ENCODE data around the gene BZW1.

BZW1 gene

GRCh38 chr2:200839513-200839912, 27.8 kb downstream of the BZW1 start:
- DNase-seq, result no peak
- H3K9me3 Mint-ChIP-seq, result peaks cover 10% of the 10 kb centered on the region
- no peaks in the 10 kb centered on the region for H3K36me3 Mint-ChIP-seq (ENCODE audit: low read depth)

DNA sequence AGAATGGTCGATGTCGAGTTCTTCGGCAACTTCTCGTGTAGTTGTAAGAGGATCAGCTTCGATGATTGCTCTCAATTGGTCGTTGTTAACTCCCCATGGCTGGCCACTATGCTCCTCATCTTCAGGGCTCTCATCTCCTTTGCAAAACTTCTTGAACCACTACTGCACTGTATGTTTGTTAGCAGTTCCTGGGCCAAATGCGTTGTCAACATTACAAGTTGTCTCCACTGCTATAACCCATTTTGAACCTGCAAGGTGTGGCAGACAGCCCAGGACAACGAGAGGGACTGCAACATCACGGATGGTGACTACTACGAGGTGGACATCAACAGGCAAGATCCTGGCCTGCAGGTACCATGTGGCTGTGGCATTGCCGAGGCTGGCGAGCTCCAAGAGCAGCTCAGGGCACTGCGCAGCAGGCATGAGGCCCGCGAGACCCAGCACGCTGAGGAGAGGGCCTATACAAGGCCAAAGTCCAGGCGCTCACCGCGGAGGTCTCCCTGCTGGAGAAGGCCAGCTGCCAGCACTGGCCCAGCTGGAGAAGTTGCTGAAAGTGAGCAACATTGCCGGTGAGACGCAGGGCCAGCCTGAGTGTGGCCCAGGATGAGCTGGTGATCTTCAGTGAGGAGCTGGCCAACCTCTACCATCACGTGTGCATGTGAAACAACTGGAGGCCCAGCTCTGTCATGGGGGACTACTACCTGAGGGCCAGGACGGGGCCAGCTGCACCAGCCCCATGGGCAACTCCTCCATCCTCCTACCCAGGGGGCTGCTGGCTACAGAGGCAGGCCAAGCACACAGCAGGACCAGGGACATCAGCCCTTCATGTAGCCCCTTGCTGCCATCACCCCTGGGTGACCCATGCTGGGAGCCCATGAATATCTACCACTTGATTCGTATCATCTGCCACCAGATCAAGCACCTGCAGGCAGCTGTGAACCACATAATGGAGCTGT, 32.6 kb downstream of the BZW1 start:
- Mint-ChIP-seq H3K4me3 (no peak overlapping the region), H3K27ac (no peak overlapping the region), H3K4me1 (ENCODE audit: low read depth) (no peaks in the 10 kb centered on the region), H3K27me3 (no peaks in the 10 kb centered on the region), H3K9me3 (no peaks in the 10 kb centered on the region), H3K36me3 (ENCODE audit: low read depth) (peaks cover under 1% of the 10 kb centered on the region)
- no peak for DNase-seq

More at GRCh38 chr2:200839513-200839912, 27.8 kb downstream of the BZW1 start:
- Mint-ChIP-seq H3K4me3 (no peak overlapping the region), H3K27me3 (no peaks in the 10 kb centered on the region), H3K4me1 (ENCODE audit: low read depth) (no peaks in the 10 kb centered on the region), H3K27ac (no peak overlapping the region)

GRCh38 chr2:200845194-200845593, 33.5 kb downstream of the BZW1 start:
- Mint-ChIP-seq H3K27me3 (no peaks in the 10 kb centered on the region), H3K4me1 (ENCODE audit: low read depth) (no peaks in the 10 kb centered on the region), H3K36me3 (ENCODE audit: low read depth) (peaks cover 2% of the 10 kb centered on the region), H3K27ac (no peak overlapping the region), H3K4me3 (no peak overlapping the region), H3K9me3 (no peaks in the 10 kb centered on the region)
- DNase-seq, result no peak

DNA sequence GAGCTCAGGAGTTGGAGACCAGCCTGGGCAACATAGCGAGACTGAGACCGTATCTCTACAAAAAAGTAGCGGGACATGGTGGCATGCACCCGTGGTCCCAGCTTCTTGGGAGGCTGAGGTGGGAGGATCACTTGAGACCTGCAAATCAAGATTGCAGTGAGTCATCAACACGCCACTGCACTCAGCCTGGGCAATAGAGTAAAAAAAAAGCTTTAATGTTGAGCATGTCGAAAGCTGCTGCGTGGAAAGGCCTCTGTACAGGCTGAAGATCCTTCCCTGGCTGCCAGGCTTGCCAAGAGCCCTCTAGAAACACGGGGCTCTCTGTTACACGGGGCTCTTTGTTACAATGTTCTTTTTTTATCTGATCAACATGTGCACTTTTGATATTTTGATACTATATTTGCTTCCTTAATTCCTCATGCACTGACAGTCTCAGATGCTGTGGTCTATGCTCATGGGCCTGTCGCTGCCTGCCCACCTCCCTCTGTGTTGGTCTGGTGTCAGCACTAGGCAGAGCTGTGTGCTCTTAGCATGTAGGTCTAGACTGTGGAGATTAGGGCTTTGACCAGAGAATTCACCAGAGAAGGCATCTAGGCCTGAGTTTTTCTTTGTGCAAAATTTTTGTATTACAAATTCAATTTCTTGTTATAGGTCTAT, 34.1 kb downstream of the BZW1 start:
- DNase-seq, result no peak
- no peaks in the 10 kb centered on the region for H3K27me3 Mint-ChIP-seq
- H3K36me3 Mint-ChIP-seq (ENCODE audit: low read depth), result peaks cover 8% of the 10 kb centered on the region
- H3K9me3 Mint-ChIP-seq, result no peaks in the 10 kb centered on the region
- H3K4me3 Mint-ChIP-seq, result no peak overlapping the region
- H3K4me1 Mint-ChIP-seq (ENCODE audit: low read depth), result no peaks in the 10 kb centered on the region
- H3K27ac Mint-ChIP-seq, result peak overlapping the region; percentile 44

DNA sequence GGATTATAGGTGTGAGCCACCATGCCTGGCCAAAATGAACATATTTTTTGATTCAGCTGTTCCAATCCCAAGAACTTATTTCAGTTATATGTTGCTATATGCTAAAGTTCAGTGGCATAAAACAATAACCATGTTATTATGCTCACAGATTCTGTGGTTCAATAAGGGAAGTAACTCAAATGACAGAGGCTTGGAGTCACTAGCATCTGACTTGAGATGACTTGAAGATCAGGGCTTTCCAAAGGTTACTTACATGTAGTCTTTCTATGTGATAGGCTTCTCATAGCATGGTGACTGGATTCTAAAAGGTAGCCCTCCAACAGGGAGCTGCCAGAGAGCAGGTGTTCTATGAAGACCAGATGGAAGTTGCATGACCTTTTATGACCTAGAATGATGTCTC, 35.6 kb downstream of the BZW1 start:
- Mint-ChIP-seq H3K27me3 (no peaks in the 10 kb centered on the region), H3K36me3 (ENCODE audit: low read depth) (peaks cover 23% of the 10 kb centered on the region), H3K4me3 (no peak overlapping the region), H3K9me3 (no peaks in the 10 kb centered on the region), H3K4me1 (ENCODE audit: low read depth) (peaks cover 2% of the 10 kb centered on the region), H3K27ac (no peak overlapping the region)
- no peak for DNase-seq

DNA sequence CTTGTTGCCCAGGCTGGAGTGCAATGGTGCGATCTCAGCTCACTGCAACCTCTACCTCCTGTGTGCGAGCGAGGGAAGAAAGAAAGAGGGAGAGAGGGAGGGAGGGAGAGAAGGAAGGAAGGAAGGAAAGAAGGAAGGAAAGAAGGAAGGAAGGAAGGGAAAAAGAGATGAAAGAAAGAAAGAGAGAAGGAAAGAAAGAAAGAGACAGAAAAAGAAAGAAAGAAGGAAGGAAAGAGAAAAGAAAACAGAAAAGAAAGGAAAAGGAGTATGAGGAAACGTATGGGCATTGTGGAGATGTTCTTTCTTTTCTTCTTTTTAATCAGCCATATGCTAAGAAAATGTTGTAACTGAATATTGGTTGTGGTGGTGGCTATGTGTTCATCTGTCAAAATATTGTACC, 36.2 kb downstream of the BZW1 start:
- Mint-ChIP-seq H3K4me1 (ENCODE audit: low read depth) (peaks cover 2% of the 10 kb centered on the region), H3K9me3 (no peaks in the 10 kb centered on the region), H3K27ac (no peak overlapping the region), H3K36me3 (ENCODE audit: low read depth) (peaks cover 30% of the 10 kb centered on the region), H3K4me3 (no peak overlapping the region), H3K27me3 (no peaks in the 10 kb centered on the region)
- no peak for DNase-seq

- Mint-ChIP-seq H3K9me3 (no peaks in the 10 kb centered on the region), H3K4me3 (no peak overlapping the region), H3K4me1 (ENCODE audit: low read depth) (peaks cover 2% of the 10 kb centered on the region), H3K27ac (no peak overlapping the region), H3K36me3 (ENCODE audit: low read depth) (peaks cover 57% of the 10 kb centered on the region), H3K27me3 (no peaks in the 10 kb centered on the region)
- no peak for DNase-seq
These were observed 39.0 kb downstream of the BZW1 start for GRCh38 chr2:200850512-200851256.

DNA sequence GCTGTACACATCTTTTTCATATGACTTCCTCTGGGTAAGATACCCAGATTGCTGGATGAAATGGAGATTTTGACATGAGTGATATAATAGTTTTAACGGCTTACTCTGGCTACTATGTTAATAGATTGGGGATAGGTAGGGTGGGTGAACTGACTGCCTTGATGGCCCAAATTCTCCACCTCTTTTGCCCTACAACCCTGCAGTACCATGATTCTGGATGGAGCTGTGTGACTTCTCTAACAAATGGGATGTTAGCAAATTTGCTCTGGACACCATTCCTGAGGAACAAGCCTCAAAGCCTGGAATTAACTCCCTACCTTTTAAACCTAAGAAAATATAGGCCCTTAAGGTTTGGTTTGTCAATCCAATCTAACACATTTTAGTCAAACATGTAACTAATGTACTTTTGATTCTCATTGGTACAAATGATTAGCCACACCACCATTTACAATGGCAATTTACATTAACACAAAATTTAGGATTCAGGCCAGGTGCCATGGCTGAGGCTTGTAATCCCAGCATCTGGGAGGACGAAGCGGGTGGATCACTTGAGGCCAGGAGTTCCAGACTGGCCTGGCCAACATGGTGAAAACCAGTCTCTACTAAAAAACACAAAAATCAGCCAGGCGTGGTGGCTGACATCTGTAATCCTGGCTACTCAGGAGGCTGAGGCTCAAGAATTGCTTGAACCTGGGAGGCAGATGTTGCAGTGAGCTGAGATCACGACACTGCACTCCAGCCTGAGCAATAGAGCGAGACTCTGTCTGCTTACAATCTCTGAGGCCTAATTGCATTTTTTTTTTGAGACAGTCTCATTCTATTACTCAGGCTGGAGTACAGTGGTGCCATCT, 39.9 kb downstream of the BZW1 start:
- H3K9me3 Mint-ChIP-seq, result no peaks in the 10 kb centered on the region
- peaks cover 65% of the 10 kb centered on the region for H3K36me3 Mint-ChIP-seq (ENCODE audit: low read depth)
- H3K27me3 Mint-ChIP-seq, result no peaks in the 10 kb centered on the region
- peaks cover 6% of the 10 kb centered on the region for H3K4me1 Mint-ChIP-seq (ENCODE audit: low read depth)
- H3K27ac Mint-ChIP-seq, result no peak overlapping the region
- no peak for DNase-seq
- no peak overlapping the region for H3K4me3 Mint-ChIP-seq

DNA sequence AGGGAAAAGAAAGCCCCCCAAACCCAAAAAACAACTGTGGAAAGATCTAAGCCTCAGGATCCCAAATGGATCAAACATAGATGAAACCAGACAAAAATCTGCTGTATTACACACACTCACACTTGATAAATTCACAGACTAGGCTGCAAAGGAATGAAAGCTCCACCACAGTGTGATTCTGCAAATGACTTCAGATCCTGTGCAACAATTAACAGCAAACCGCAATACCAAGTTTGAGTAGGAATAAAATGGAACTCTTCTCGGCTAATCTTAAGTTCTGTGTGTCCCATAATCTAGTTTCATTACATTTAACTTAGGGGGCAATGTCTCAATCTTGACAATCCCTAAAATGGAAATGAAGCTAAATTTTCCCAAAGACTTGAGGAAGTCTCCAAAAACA, 40.9 kb downstream of the BZW1 start:
- Mint-ChIP-seq H3K36me3 (ENCODE audit: low read depth) (peaks cover 75% of the 10 kb centered on the region), H3K27me3 (no peaks in the 10 kb centered on the region), H3K4me1 (ENCODE audit: low read depth) (peaks cover 16% of the 10 kb centered on the region), H3K9me3 (no peaks in the 10 kb centered on the region), H3K27ac (peak overlapping the region; percentile 67), H3K4me3 (no peak overlapping the region)
- no peak for DNase-seq

- no peaks in the 10 kb centered on the region for H3K9me3 Mint-ChIP-seq
- peak overlapping the region; percentile 76 for H3K27ac Mint-ChIP-seq
- no peak overlapping the region for H3K4me3 Mint-ChIP-seq
- H3K36me3 Mint-ChIP-seq (ENCODE audit: low read depth), result peaks cover 98% of the 10 kb centered on the region
- H3K27me3 Mint-ChIP-seq, result no peaks in the 10 kb centered on the region
- no peak for DNase-seq
- H3K4me1 Mint-ChIP-seq (ENCODE audit: low read depth), result peaks cover 51% of the 10 kb centered on the region
These were observed 45.1 kb downstream of the BZW1 start for GRCh38 chr2:200856806-200857205.

- peaks cover 94% of the 10 kb centered on the region for H3K36me3 Mint-ChIP-seq (ENCODE audit: low read depth)
These were observed 48.5 kb downstream of the BZW1 start for GRCh38 chr2:200860092-200860795.

GRCh38 chr2:200861617-200862155, 50.0 kb downstream of the BZW1 start:
- H3K27ac Mint-ChIP-seq, result peak overlapping the region; percentile 98
- no peaks in the 10 kb centered on the region for H3K27me3 Mint-ChIP-seq
- no peak for DNase-seq
- H3K9me3 Mint-ChIP-seq, result no peaks in the 10 kb centered on the region
- peaks cover 58% of the 10 kb centered on the region for H3K4me1 Mint-ChIP-seq (ENCODE audit: low read depth)
- H3K4me3 Mint-ChIP-seq, result peak overlapping the region; percentile 92
- H3K36me3 Mint-ChIP-seq (ENCODE audit: low read depth), result peaks cover 81% of the 10 kb centered on the region

More at GRCh38 chr2:200860092-200860795, 48.5 kb downstream of the BZW1 start:
- peak overlapping the region; percentile 98 for H3K27ac Mint-ChIP-seq
- DNase-seq, result no peak
- no peaks in the 10 kb centered on the region for H3K9me3 Mint-ChIP-seq
- H3K4me1 Mint-ChIP-seq (ENCODE audit: low read depth), result peaks cover 60% of the 10 kb centered on the region
- peak overlapping the region; percentile 92 for H3K4me3 Mint-ChIP-seq
- H3K27me3 Mint-ChIP-seq, result no peaks in the 10 kb centered on the region

- H3K27ac Mint-ChIP-seq, result peak overlapping the region; percentile 98
These were observed 50.9 kb downstream of the BZW1 start for GRCh38 chr2:200862532-200863000.

More at GRCh38 chr2:200862532-200863000, 50.9 kb downstream of the BZW1 start:
- DNase-seq, result peak; percentile 66
- Mint-ChIP-seq H3K36me3 (ENCODE audit: low read depth) (peaks cover 72% of the 10 kb centered on the region), H3K9me3 (no peaks in the 10 kb centered on the region), H3K4me1 (ENCODE audit: low read depth) (peaks cover 49% of the 10 kb centered on the region), H3K27me3 (no peaks in the 10 kb centered on the region), H3K4me3 (peak overlapping the region; percentile 92)

Measured in activated T-cell treated with anti-CD3 and anti-CD28 coated beads, Interleukin-2, amount 50 U/mL, for 24 hours (primary cell).